ENCODE data around the gene FBN2.

DNA sequence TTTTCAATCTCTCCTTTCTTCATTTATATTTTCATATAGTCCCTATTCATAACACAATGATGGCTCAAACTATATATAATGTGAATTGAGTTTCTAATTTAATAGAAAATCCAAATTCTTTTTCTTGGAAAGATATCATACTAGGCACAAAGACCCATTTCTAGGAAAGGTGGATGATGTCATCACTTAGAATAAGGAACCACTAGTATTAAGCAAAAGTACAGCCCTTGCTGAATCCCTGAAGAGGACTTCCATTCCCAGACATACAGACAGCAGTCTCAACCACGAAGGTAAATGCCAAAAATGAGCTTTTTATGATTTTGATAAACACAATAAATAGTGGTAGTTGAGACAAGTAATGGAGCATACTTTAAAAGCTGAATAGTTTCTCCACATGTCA is 210.0 kb downstream of the FBN2 start:
- TF ChIP-seq, protein P1, sequence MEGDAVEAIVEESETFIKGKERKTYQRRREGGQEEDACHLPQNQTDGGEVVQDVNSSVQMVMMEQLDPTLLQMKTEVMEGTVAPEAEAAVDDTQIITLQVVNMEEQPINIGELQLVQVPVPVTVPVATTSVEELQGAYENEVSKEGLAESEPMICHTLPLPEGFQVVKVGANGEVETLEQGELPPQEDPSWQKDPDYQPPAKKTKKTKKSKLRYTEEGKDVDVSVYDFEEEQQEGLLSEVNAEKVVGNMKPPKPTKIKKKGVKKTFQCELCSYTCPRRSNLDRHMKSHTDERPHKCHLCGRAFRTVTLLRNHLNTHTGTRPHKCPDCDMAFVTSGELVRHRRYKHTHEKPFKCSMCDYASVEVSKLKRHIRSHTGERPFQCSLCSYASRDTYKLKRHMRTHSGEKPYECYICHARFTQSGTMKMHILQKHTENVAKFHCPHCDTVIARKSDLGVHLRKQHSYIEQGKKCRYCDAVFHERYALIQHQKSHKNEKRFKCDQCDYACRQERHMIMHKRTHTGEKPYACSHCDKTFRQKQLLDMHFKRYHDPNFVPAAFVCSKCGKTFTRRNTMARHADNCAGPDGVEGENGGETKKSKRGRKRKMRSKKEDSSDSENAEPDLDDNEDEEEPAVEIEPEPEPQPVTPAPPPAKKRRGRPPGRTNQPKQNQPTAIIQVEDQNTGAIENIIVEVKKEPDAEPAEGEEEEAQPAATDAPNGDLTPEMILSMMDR (conservative IDR thresholded peaks at IDR 0.05): no peak
- TF ChIP-seq EZH2 (IDR thresholded peaks at IDR 0.05; ENCODE audit: low read depth): no peak
